Raji (cell line): ENCODE results near the gene HSPB9.

Source experiments
- POLR2A ChIP-seq: IDR thresholded peaks from 2 replicates; pipeline ENCODE4 v1.6.1; 2011; ENCODE audit warnings: low read depth, low read length, control low read depth; ENCODE audit not compliant: insufficient read depth

Gene HSPB9

GRCh38 chr17:42094375-42095069 lies 28.1 kb upstream of the HSPB9 start:
- no peak for TF ChIP-seq POLR2A

- no peak for TF ChIP-seq POLR2A
These were observed 26.1 kb upstream of the HSPB9 start for GRCh38 chr17:42096360-42097111.

GRCh38 chr17:42097691-42098631 lies 24.6 kb upstream of the HSPB9 start, which contains the start of gene ZNF385C:
Gene ZNF385C, minus strand, starts transcription at chr17:42098473. Its CDS starts 35,417 bp downstream, at chr17:42063056.
- TF ChIP-seq POLR2A: no peak

- TF ChIP-seq POLR2A: no peak
These were observed 23.7 kb upstream of the HSPB9 start for GRCh38 chr17:42098730-42099399.

- TF ChIP-seq POLR2A: no peak
These were observed 20.9 kb upstream of the HSPB9 start for GRCh38 chr17:42101513-42102292.

- TF ChIP-seq POLR2A: no peak
These were observed 19.2 kb upstream of the HSPB9 start for GRCh38 chr17:42103221-42103954.

- no peak for TF ChIP-seq POLR2A
These were observed 18.3 kb upstream of the HSPB9 start for GRCh38 chr17:42104264-42104663.

GRCh38 chr17:42106009-42106408 lies 16.6 kb upstream of the HSPB9 start:
- no peak for TF ChIP-seq POLR2A

GRCh38 chr17:42107124-42107523 lies 15.5 kb upstream of the HSPB9 start:
- no peak for TF ChIP-seq POLR2A

- peak; percentile 58 for TF ChIP-seq POLR2A
These were observed 14.7 kb upstream of the HSPB9 start for GRCh38 chr17:42107597-42108576.

GRCh38 chr17:42109086-42109485 lies 13.5 kb upstream of the HSPB9 start:
- no peak for TF ChIP-seq POLR2A

- no peak for TF ChIP-seq POLR2A
These were observed 12.0 kb upstream of the HSPB9 start for GRCh38 chr17:42110301-42111264.
